Panc1 (cell line): ENCODE measurements around the gene TPRG1. TPM values are rescaled to one million over a fixed set of nuclear protein-coding genes. Genes with fewer than 3 reads are reported as not detected.
A peak's percentile ranks its signal among the peaks of the same experiment; 100 is the strongest.

Source experiments
- ATAC-seq: fragments of 200-7000 bp; cut with Tn5 transposase; 2 replicates; pipeline ENCODE4 v1.9.1; 2020; ENCODE audit warnings: mild to moderate bottlenecking, moderate library complexity
- BruUV-seq: library from RNA; stranded (reverse); fragments of 400-500 nt; replicated peaks from 2 replicates; lab custom pipeline; 2021; lab: Mats Ljungman, UMichigan
- CTCF ChIA-PET: fragments of 300-600 bp; sonication (Branson Sonifier 250); formaldehyde crosslinking; loops from one replicate; lab custom pipeline; 2022; ENCODE audit warnings: antibody characterized with exemption; lab: Charles Lee
- POLR2A ChIA-PET: fragments of 300-600 bp; sonication (Branson Sonifier 250); formaldehyde crosslinking; loops from one replicate; lab custom pipeline; 2022; ENCODE audit warnings: antibody characterized with exemption; lab: Charles Lee
- DNase-seq: peaks from one replicate; pipeline ENCODE4 v3.0.0-alpha.2; 2010; ENCODE audit warnings: low read depth, low spot score
- H3K27ac ChIP-seq: 2 replicates; pipeline ENCODE4 v1.5.1; 2011; ENCODE audit warnings: mild to moderate bottlenecking, low read length, inconsistent platforms
- H3K27me3 ChIP-seq: fragments of 200-500 bp; sonication (Bioruptor generic); 2 replicates; pipeline ENCODE4 v1.6.0; 2014; ENCODE audit warnings: low read length, inconsistent platforms; ENCODE audit not compliant: control insufficient read depth, insufficient read depth
- H3K36me3 ChIP-seq: fragments of 200-500 bp; sonication (Bioruptor generic); 2 replicates; pipeline ENCODE4 v1.5.1; 2014; ENCODE audit warnings: inconsistent platforms, mild to moderate bottlenecking, low read length, moderate library complexity; ENCODE audit not compliant: control insufficient read depth, insufficient read depth
- H3K4me1 ChIP-seq: 2 replicates; pipeline ENCODE4 v1.5.1; 2011; ENCODE audit warnings: inconsistent platforms, mild to moderate bottlenecking, low read length, moderate library complexity; ENCODE audit not compliant: control insufficient read depth, insufficient read depth
- H3K4me3 ChIP-seq, 2 experiments: 2 replicates each; pipeline ENCODE4 v1.5.1; 2011 to 2012; ENCODE audit warnings: low read depth in 2 of 2, low read length in 2 of 2, mild to moderate bottlenecking in 2 of 2, inconsistent platforms in 1 of 2, moderate library complexity in 1 of 2
- H3K9me3 ChIP-seq: fragments of 200-500 bp; sonication (Bioruptor generic); 2 replicates; pipeline ENCODE4 v1.5.1; 2014; ENCODE audit warnings: low read depth, mild to moderate bottlenecking, inconsistent platforms, low read length, moderate library complexity; ENCODE audit not compliant: control insufficient read depth, insufficient read depth
- POLR2AphosphoS5 ChIP-seq: IDR thresholded peaks from 2 replicates; pipeline ENCODE4 v1.6.1; 2012; ENCODE audit warnings: mild to moderate bottlenecking, low read depth, low read length, moderate library complexity
- SIN3A ChIP-seq: IDR thresholded peaks from 2 replicates; pipeline ENCODE4 v1.6.1; 2012; ENCODE audit warnings: low read depth, mild to moderate bottlenecking, low read length, moderate library complexity, borderline replicate concordance; ENCODE audit not compliant: insufficient read depth
- TCF7L2 ChIP-seq: IDR thresholded peaks from 2 replicates; pipeline ENCODE4 v1.6.1; 2011; ENCODE audit warnings: mild to moderate bottlenecking, low read depth, low read length, inconsistent platforms
- in situ Hi-C: cut with HindIII; loops from 2 replicates; pipeline ENCODE4 v1.10.0; 2016; ENCODE audit warnings: low sequenced_read_pairs, low pct_unique_long_range_greater_than_20kb
- intact Hi-C: fragments of 100-400 bp; cut with micrococcal nuclease; formaldehyde crosslinking; loops from one replicate; pipeline ENCODE4 v1.10.0; 2022; ENCODE audit not compliant: unreplicated experiment
- total RNA-seq: library from RNA; stranded (reverse); gene quantifications from one replicate; pipeline ENCODE4 v1.2.1, GENCODE V29; 2021; ENCODE audit not compliant: unreplicated experiment
- TF ChIP-seq, protein P1 (sequence below), 2 experiments: IDR thresholded peaks; 2 replicates each; pipeline ENCODE4 v1.6.1; 2011 to 2012; ENCODE audit warnings: low read depth in 2 of 2, control low read depth in 1 of 2, low read length in 1 of 2, mild to moderate bottlenecking in 1 of 2, moderate library complexity in 1 of 2; ENCODE audit not compliant: insufficient read depth in 1 of 2
- TF ChIP-seq, protein P2 (sequence below): fragments of 450-650 bp; IDR thresholded peaks from 2 replicates; pipeline ENCODE4 v1.5.1; 2017; ENCODE audit warnings: mild to moderate bottlenecking

Gene TPRG1
- total RNA-seq, 1 experiment from 2014 or later = not detected

DNA sequence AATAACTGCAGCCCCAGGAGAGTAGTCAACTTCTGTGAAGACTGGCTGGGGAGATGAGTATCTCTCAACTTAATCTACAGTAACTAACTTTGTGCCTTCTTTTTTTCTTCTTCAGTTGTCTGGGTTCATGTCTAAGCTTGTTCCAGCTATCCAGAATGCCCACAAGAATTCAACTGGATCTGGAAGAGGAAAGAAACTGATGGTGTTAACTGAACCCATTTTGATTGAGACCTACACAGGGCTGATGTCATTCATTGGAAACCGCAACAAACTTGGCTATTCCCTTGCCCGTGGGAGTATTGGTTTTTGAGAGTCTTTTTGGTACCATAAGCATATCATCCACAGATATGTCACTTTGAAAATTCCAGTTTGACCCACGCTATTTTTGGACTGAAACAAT, 148.7 kb downstream of the TPRG1 start:
- peaks cover 17% of the 10 kb centered on the region for H3K4me1 ChIP-seq
- ATAC-seq (no peak), DNase-seq (no peak)
- no peaks in the 10 kb centered on the region for H3K27me3 ChIP-seq
- no TSS peak for BruUV-seq
- ChIA-PET CTCF (interaction anchor here (0.8 kb wide), 1 partner anchor 279 kb away, joined by 3 read pairs; no protein-coding TSS in a partner anchor), POLR2A (no interaction called here)
- H3K9me3 ChIP-seq = 0 out of 2 replicates have a peak, but pooled peaks cover 4% of the 10 kb centered on the region
- H3K4me3 ChIP-seq = no peak overlapping the region
- TF ChIP-seq, protein P1, sequence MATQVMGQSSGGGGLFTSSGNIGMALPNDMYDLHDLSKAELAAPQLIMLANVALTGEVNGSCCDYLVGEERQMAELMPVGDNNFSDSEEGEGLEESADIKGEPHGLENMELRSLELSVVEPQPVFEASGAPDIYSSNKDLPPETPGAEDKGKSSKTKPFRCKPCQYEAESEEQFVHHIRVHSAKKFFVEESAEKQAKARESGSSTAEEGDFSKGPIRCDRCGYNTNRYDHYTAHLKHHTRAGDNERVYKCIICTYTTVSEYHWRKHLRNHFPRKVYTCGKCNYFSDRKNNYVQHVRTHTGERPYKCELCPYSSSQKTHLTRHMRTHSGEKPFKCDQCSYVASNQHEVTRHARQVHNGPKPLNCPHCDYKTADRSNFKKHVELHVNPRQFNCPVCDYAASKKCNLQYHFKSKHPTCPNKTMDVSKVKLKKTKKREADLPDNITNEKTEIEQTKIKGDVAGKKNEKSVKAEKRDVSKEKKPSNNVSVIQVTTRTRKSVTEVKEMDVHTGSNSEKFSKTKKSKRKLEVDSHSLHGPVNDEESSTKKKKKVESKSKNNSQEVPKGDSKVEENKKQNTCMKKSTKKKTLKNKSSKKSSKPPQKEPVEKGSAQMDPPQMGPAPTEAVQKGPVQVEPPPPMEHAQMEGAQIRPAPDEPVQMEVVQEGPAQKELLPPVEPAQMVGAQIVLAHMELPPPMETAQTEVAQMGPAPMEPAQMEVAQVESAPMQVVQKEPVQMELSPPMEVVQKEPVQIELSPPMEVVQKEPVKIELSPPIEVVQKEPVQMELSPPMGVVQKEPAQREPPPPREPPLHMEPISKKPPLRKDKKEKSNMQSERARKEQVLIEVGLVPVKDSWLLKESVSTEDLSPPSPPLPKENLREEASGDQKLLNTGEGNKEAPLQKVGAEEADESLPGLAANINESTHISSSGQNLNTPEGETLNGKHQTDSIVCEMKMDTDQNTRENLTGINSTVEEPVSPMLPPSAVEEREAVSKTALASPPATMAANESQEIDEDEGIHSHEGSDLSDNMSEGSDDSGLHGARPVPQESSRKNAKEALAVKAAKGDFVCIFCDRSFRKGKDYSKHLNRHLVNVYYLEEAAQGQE (IDR thresholded peaks at IDR 0.05; ENCODE audit: insufficient read depth in 1 of 2, low read depth in 2 of 2, low read length in 1 of 2) = no peak
- TF ChIP-seq, protein P2, sequence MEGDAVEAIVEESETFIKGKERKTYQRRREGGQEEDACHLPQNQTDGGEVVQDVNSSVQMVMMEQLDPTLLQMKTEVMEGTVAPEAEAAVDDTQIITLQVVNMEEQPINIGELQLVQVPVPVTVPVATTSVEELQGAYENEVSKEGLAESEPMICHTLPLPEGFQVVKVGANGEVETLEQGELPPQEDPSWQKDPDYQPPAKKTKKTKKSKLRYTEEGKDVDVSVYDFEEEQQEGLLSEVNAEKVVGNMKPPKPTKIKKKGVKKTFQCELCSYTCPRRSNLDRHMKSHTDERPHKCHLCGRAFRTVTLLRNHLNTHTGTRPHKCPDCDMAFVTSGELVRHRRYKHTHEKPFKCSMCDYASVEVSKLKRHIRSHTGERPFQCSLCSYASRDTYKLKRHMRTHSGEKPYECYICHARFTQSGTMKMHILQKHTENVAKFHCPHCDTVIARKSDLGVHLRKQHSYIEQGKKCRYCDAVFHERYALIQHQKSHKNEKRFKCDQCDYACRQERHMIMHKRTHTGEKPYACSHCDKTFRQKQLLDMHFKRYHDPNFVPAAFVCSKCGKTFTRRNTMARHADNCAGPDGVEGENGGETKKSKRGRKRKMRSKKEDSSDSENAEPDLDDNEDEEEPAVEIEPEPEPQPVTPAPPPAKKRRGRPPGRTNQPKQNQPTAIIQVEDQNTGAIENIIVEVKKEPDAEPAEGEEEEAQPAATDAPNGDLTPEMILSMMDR = no peak
- no peak for TF ChIP-seq SIN3A
- no peak for TF ChIP-seq POLR2AphosphoS5
- no peak for TF ChIP-seq TCF7L2
- in situ Hi-C loops = no loop called here
- no peak overlapping the region for H3K27ac ChIP-seq
- intact Hi-C loops = no loop called here
- no peaks in the 10 kb centered on the region for H3K36me3 ChIP-seq

DNA sequence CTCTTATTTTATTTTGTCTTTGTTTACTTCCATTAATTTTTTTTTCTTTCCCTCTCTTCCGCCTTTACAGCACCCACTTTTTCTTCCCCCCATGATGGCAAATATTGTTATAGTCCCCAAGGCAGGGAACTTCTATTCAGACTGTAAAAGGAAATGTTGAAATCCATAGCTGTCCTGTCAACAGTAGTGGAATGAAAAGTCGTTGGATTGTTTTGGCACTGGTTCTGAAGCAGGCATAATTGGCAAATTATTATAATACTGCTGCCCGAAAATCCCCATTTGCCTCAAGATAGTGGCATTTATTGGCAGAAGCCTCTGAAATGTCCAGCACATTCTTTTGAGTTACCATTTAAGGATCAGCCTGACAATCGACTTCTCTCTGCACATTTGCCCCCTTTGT, 150.6 kb downstream of the TPRG1 start:
- DNase-seq (no peak), ATAC-seq (no peak)
- ChIA-PET POLR2A (interaction anchor here (0.6 kb wide), 1 partner anchor 408 kb away, joined by 3 read pairs; no protein-coding TSS in a partner anchor), CTCF (no interaction called here)
- Histone ChIP-seq H3K27me3 (no peaks in the 10 kb centered on the region), H3K36me3 (no peaks in the 10 kb centered on the region), H3K27ac (peak overlapping the region; percentile 3; the same call in 1 of the 2 replicates), H3K4me3 (no peak overlapping the region), H3K4me1 (peaks cover 19% of the 10 kb centered on the region), H3K9me3 (0 out of 2 replicates have a peak, but pooled peaks cover 4% of the 10 kb centered on the region)
- BruUV-seq = no TSS peak
- TF ChIP-seq SIN3A = no peak
- TF ChIP-seq TCF7L2 = no peak
- TF ChIP-seq POLR2AphosphoS5 = no peak
- TF ChIP-seq, protein P2 = no peak
- TF ChIP-seq, protein P1 (IDR thresholded peaks at IDR 0.05; ENCODE audit: insufficient read depth in 1 of 2, low read depth in 2 of 2, low read length in 1 of 2) = no peak
- intact Hi-C loops = no loop called here
- in situ Hi-C loops = no loop called here
